Measurements from ENCODE around the gene PROCA1. TPM values are rescaled to one million over a fixed set of nuclear protein-coding genes. Genes with fewer than 3 reads are reported as not detected.

PROCA1 gene
- total and polyA plus RNA-seq, 2 of the 13 experiments (the other 11 are each of a cell fraction or from before 2014, with no cell fraction given) = 0.73 to 1.5 TPM

GRCh38 chr17:28710861-28711722 lies 596 bp downstream of the PROCA1 start (continued):
- TF ChIP-seq RNF219 (CRISPR knock-in tag; IDR thresholded peaks at IDR 0.05) = no peak
- peak; percentile 74 for TF ChIP-seq ZNF768 (CRISPR knock-in tag; IDR thresholded peaks at IDR 0.05)
- no peak for TF ChIP-seq JDP2 (CRISPR knock-in tag; IDR thresholded peaks at IDR 0.05; ENCODE audit: borderline replicate concordance)
- TF ChIP-seq ZSCAN29 (CRISPR knock-in tag; conservative IDR thresholded peaks at IDR 0.05) = no peak
- TF ChIP-seq CREM (IDR thresholded peaks at IDR 0.05) = no peak
- TF ChIP-seq CREM (CRISPR knock-in tag; IDR thresholded peaks at IDR 0.05) = no peak
- TF ChIP-seq MYC (CRISPR knock-in tag; IDR thresholded peaks at IDR 0.05; ENCODE audit: borderline replicate concordance) = peak; percentile 80
- peak; percentile 56; the same call in 1 of the 2 replicates for TF ChIP-seq ZNF713 (CRISPR knock-in tag; IDR thresholded peaks at IDR 0.05)
- peak; percentile 63; the same call in 1 of the 2 replicates for TF ChIP-seq ZNF501 (CRISPR knock-in tag; IDR thresholded peaks at IDR 0.05)
- TF ChIP-seq ZNF558 (CRISPR knock-in tag; IDR thresholded peaks at IDR 0.05; ENCODE audit: borderline replicate concordance) = peak; percentile 74; the same call in 1 of the 2 replicates
- 0 out of 2 replicates have a peak, but pooled peaks have one; percentile 90 for TF ChIP-seq CREBL2 (CRISPR knock-in tag; IDR thresholded peaks at IDR 0.05; ENCODE audit: borderline replicate concordance)
- no peak for TF ChIP-seq BATF2 (CRISPR knock-in tag; IDR thresholded peaks at IDR 0.05)
- TF ChIP-seq ZNF788 (CRISPR knock-in tag; IDR thresholded peaks at IDR 0.05; ENCODE audit: borderline replicate concordance) = peak; percentile 52; the same call in 1 of the 2 replicates
- TF ChIP-seq NONO (IDR thresholded peaks at IDR 0.05) = no peak
- TF ChIP-seq NONO (CRISPR knock-in tag; conservative IDR thresholded peaks at IDR 0.05) = peak; percentile 32
- 0 out of 2 replicates have a peak, but pooled peaks have one; percentile 11 for TF ChIP-seq ZNF629 (CRISPR knock-in tag; conservative IDR thresholded peaks at IDR 0.05)
- TF ChIP-seq SMAD3 (CRISPR knock-in tag; IDR thresholded peaks at IDR 0.05) = no peak
- TF ChIP-seq ZNF574 (CRISPR knock-in tag; IDR thresholded peaks at IDR 0.05) = peak; percentile 71
- TF ChIP-seq ZNF576 (CRISPR knock-in tag; IDR thresholded peaks at IDR 0.05) = no peak
- TF ChIP-seq E2F1 (CRISPR knock-in tag; IDR thresholded peaks at IDR 0.05) = peak; percentile 85
- no peak for TF ChIP-seq SOX6 (IDR thresholded peaks at IDR 0.05)
- peak; percentile 50 for TF ChIP-seq SOX6 (CRISPR knock-in tag; IDR thresholded peaks at IDR 0.05)
- no peak for TF ChIP-seq RFX1 (IDR thresholded peaks at IDR 0.05)

All from HepG2 (cell line).